MM.1S (cell line): ENCODE measurements around the gene ALDH3B2.

Experiments
- CTCF ChIP-seq: fragments of 300-600 bp; sonication (generic); IDR thresholded peaks from 2 replicates; pipeline ENCODE4 v1.5.1; 2016; ENCODE audit warnings: antibody characterized with exemption, low read length, mixed read lengths
- EZH2 ChIP-seq: fragments of 300-600 bp; sonication (generic); optimal IDR thresholded peaks from 2 replicates; pipeline ENCODE3; 2017; ENCODE audit warnings: low read depth, mild to moderate bottlenecking, antibody characterized with exemption, low read length, mixed read lengths
- EZH2phosphoT487 ChIP-seq: fragments of 300-600 bp; sonication (generic); IDR thresholded peaks from 2 replicates; pipeline ENCODE4 v1.6.1; 2018; ENCODE audit warnings: antibody characterized with exemption, low read length

- TF ChIP-seq CTCF, result no peak
- no peak for TF ChIP-seq EZH2
- no peak for TF ChIP-seq EZH2phosphoT487
Measured at GRCh38 chr11:67631853-67632174, 42.6 kb downstream of the ALDH3B2 start.
